OCI-LY7 (cell line): ENCODE results near the gene KCND3.

Experiments used
- EZH2phosphoT487 ChIP-seq: fragments of 200-600 bp; sonication (generic); IDR thresholded peaks from 2 replicates; pipeline ENCODE4 v1.6.1; 2018; ENCODE audit warnings: low read depth, borderline replicate concordance, mild to moderate bottlenecking, mixed run types, antibody characterized with exemption, low read length, moderate library complexity, mixed read lengths
- TF ChIP-seq, protein P1 (sequence below): fragments of 200-600 bp; sonication (generic); conservative IDR thresholded peaks from 2 replicates; pipeline ENCODE4 v1.5.1; 2014; ENCODE audit warnings: mild to moderate bottlenecking, antibody characterized with exemption, low read length, moderate library complexity, mixed read lengths

DNA sequence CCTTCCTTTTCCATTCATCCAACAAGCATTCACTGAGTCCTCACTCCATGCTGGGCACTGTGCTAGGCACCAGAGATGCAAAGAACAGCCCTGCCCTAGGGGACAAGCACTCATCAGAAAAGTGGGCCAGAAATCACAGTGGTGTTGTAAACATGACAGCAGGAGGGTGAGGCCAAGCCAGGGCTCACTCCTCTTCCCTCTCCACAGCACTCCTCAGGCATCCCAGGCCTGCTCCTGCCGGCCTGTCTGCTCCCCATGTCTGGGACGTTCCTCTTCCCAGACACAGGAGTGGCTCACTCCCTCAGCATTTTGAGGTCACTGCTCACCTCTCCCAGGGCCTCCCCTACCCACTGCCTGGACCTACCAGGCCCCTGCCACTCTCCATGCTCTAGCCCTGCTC lies 61.8 kb downstream of the KCND3 start:
- TF ChIP-seq, protein P1, sequence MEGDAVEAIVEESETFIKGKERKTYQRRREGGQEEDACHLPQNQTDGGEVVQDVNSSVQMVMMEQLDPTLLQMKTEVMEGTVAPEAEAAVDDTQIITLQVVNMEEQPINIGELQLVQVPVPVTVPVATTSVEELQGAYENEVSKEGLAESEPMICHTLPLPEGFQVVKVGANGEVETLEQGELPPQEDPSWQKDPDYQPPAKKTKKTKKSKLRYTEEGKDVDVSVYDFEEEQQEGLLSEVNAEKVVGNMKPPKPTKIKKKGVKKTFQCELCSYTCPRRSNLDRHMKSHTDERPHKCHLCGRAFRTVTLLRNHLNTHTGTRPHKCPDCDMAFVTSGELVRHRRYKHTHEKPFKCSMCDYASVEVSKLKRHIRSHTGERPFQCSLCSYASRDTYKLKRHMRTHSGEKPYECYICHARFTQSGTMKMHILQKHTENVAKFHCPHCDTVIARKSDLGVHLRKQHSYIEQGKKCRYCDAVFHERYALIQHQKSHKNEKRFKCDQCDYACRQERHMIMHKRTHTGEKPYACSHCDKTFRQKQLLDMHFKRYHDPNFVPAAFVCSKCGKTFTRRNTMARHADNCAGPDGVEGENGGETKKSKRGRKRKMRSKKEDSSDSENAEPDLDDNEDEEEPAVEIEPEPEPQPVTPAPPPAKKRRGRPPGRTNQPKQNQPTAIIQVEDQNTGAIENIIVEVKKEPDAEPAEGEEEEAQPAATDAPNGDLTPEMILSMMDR: no peak
- TF ChIP-seq EZH2phosphoT487: no peak
